ENCODE measurements around the gene MAN2A1. TPM values are rescaled to one million over a fixed set of nuclear protein-coding genes. Genes with fewer than 3 reads are reported as not detected.

Gene MAN2A1
- total RNA-seq, 4 donors from 2014 or later: 37.0 to 45.9 (median 39.8) TPM

DNA sequence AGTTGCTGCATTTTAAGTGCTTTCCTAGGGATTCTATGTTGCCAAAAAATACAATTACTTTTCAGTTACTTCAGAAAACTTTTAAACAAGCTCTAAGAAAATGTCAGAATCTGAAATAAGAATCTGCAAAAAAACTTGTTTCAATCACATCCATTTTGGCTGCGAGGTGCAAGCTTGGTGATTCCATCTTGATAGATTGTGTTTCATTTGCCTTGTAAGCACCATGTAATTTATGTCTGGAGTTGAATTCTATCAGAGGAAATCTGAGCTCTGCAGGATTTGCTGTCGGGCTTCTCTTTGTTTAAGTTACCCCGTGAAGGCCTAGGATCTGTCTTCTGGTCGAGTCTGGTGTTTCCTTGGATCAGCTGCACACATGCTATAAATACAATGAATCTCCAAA lies 40.4 kb upstream of the MAN2A1 start:
- TF ChIP-seq, protein P1, sequence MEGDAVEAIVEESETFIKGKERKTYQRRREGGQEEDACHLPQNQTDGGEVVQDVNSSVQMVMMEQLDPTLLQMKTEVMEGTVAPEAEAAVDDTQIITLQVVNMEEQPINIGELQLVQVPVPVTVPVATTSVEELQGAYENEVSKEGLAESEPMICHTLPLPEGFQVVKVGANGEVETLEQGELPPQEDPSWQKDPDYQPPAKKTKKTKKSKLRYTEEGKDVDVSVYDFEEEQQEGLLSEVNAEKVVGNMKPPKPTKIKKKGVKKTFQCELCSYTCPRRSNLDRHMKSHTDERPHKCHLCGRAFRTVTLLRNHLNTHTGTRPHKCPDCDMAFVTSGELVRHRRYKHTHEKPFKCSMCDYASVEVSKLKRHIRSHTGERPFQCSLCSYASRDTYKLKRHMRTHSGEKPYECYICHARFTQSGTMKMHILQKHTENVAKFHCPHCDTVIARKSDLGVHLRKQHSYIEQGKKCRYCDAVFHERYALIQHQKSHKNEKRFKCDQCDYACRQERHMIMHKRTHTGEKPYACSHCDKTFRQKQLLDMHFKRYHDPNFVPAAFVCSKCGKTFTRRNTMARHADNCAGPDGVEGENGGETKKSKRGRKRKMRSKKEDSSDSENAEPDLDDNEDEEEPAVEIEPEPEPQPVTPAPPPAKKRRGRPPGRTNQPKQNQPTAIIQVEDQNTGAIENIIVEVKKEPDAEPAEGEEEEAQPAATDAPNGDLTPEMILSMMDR (IDR thresholded peaks at IDR 0.05): no peak
- TF ChIP-seq EP300 (IDR thresholded peaks at IDR 0.05) (no peak), POLR2AphosphoS5 (IDR thresholded peaks at IDR 0.05) (no peak)
- 58% methylated on average over 4 of the region's 4 CpGs for WGBS

DNA sequence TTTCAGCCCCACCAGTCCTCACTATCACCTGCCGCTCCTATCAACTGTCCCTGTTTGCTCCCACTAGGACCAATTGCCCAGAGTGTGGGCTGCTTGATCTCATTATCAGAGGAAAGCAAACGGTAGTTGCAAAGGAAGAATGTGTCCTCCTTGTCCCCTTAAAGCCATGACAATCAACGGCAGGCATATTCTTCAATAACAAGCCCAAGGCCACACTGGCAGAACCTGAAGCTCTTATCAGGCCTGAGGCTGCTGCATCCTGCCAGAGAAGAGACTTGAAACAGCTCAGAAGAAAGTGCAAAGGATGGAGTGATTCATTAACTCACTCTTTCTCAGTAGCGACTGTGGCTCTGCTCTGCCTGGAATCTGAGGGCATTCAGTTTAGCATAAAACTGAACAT lies 39.2 kb upstream of the MAN2A1 start:
- no peaks in the 10 kb centered on the region for H3K36me3 ChIP-seq
- no peak overlapping the region for H3K27ac ChIP-seq
- WGBS: 80% methylated on average over 4 of the region's 4 CpGs
- H3K4me1 ChIP-seq: no peaks in the 10 kb centered on the region
- H3K9me3 ChIP-seq: no peaks in the 10 kb centered on the region
- no peaks in the 10 kb centered on the region for H3K27me3 ChIP-seq
- H3K4me3 ChIP-seq: no peak overlapping the region
- TF ChIP-seq POLR2A (IDR thresholded peaks at IDR 0.05) (no peak), EP300 (IDR thresholded peaks at IDR 0.05) (no peak), POLR2AphosphoS5 (IDR thresholded peaks at IDR 0.05) (no peak)
- TF ChIP-seq, protein P1 (IDR thresholded peaks at IDR 0.05): no peak
- DNase-seq (ENCODE audit: low spot score in 2 of 2): no peak

More for the DNA sequence above, 40.4 kb upstream of the MAN2A1 start:
- H3K9me3 ChIP-seq: no peaks in the 10 kb centered on the region
- H3K27ac ChIP-seq: no peak overlapping the region
- no peak overlapping the region for H3K4me3 ChIP-seq
- H3K36me3 ChIP-seq: no peaks in the 10 kb centered on the region
- DNase-seq (ENCODE audit: low spot score in 2 of 2): no peak
- H3K27me3 ChIP-seq: no peaks in the 10 kb centered on the region
- H3K4me1 ChIP-seq: no peaks in the 10 kb centered on the region

DNA sequence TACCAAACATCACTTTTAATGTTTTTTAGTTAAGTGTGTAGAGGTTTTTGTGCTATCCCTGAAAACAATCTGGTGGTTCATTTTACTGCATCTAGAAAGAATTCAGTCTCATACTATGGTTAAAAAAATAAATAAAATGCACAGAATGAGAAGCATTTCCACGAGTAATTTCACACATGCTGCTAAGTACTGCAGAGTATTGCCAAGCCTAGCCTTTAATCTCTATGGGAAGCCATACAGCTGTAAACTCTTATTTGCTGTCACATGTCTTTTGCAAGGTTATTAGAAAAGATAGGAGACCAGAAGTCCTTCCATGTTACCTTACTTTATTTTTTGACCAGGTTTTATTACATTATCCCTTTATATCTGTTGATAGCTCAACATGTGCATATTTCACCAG lies 37.6 kb upstream of the MAN2A1 start:
- H3K27me3 ChIP-seq: no peaks in the 10 kb centered on the region
- H3K9me3 ChIP-seq: no peaks in the 10 kb centered on the region
- H3K36me3 ChIP-seq: no peaks in the 10 kb centered on the region
- H3K4me3 ChIP-seq: no peak overlapping the region
- no peak overlapping the region for H3K27ac ChIP-seq
- H3K4me1 ChIP-seq: peaks cover 2% of the 10 kb centered on the region
- WGBS: 25% methylated on average over 1 of the region's 1 CpG
- no peak for TF ChIP-seq POLR2A (IDR thresholded peaks at IDR 0.05)
- TF ChIP-seq EP300 (IDR thresholded peaks at IDR 0.05): no peak
- TF ChIP-seq, protein P1 (IDR thresholded peaks at IDR 0.05): no peak
- TF ChIP-seq POLR2AphosphoS5 (IDR thresholded peaks at IDR 0.05): no peak
- no peak for DNase-seq (ENCODE audit: low spot score in 2 of 2)

DNA sequence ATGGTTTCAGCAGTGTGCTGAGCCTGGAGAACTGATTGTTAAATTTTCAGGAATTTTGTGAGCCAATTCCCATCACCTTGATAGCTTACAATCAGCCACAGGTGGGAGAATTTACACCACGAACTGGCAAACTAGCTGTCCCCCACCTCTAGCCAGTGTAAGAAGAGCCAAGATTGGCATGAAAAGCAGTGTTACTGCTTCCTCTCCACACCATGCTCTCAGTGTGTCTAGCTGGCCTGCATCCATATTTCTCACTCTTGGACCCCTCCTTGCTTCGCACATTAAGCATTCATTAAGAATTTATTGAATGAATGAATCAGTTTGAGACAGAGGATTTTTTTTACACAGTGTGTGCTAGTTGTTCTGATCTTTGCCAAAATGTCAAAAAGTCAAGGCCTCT lies 36.7 kb upstream of the MAN2A1 start:
- Histone ChIP-seq H3K27me3 (no peaks in the 10 kb centered on the region), H3K4me1 (peaks cover 3% of the 10 kb centered on the region), H3K27ac (no peak overlapping the region), H3K9me3 (no peaks in the 10 kb centered on the region), H3K36me3 (no peaks in the 10 kb centered on the region), H3K4me3 (no peak overlapping the region)
- 44% methylated on average over 2 of the region's 2 CpGs for WGBS
- TF ChIP-seq EP300 (IDR thresholded peaks at IDR 0.05): no peak
- DNase-seq (ENCODE audit: low spot score in 2 of 2): no peak

DNA sequence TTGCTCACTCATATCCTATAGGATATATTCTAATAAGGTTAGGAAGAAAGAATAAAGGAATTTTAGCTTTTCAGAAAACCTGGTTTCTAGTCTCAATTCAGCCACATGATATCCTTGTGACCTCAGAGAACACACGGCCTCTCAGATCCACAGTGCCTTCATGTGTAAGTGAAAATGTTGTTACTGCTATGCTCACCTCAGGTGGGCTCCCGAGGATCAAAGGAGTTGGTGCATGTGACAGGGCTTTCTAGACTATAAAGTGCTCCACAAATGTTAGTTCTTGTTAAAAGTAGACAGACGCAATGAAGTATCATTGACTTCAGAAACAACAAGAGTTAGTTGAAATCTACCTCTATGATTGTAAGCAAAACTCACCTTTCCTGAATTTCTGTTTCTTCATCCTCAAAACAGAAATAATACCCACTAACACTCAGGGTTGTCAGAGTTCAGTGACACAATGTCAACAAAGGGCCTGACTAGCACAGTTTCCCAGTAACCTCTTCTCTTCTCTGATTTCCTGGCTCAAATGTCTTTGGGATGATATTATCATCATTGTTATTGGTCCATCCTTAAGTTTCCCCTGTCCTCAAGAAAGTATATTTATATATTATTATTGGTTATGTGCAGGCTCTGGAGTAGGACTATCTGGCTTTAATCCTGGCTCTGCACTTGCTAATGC lies 36.0 kb upstream of the MAN2A1 start:
- no peaks in the 10 kb centered on the region for H3K36me3 ChIP-seq
- DNase-seq (ENCODE audit: low spot score in 2 of 2): no peak
- H3K9me3 ChIP-seq: no peaks in the 10 kb centered on the region
- TF ChIP-seq POLR2A (IDR thresholded peaks at IDR 0.05): no peak
- TF ChIP-seq, protein P1 (IDR thresholded peaks at IDR 0.05): no peak
- no peak for TF ChIP-seq EP300 (IDR thresholded peaks at IDR 0.05)
- no peak for TF ChIP-seq POLR2AphosphoS5 (IDR thresholded peaks at IDR 0.05)
- WGBS: 91% methylated on average over 3 of the region's 3 CpGs
- H3K4me1 ChIP-seq: peaks cover 3% of the 10 kb centered on the region
- H3K27ac ChIP-seq: no peak overlapping the region
- H3K27me3 ChIP-seq: no peaks in the 10 kb centered on the region
- no peak overlapping the region for H3K4me3 ChIP-seq

DNA sequence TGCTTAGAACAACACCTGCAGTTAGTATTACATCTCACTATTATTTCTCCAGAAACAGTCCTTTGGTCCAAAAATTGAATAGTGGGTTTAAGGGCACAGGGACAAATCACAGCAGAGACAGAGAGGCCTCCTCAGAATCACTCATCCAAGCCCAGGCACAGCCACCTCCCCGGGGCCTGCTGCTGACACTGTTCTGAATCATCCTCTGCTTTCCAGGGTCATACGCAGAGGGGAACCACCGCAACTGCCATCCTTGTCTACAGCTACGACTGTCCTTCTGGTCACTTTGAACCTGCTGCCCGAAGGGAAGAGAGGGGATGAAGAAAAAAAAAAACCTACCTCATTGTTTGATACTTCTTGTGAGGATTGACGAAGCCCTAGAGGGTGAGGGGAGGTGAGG lies 35.3 kb upstream of the MAN2A1 start:
- Histone ChIP-seq H3K27me3 (no peaks in the 10 kb centered on the region), H3K9me3 (no peaks in the 10 kb centered on the region), H3K27ac (no peak overlapping the region), H3K36me3 (no peaks in the 10 kb centered on the region), H3K4me1 (peaks cover 3% of the 10 kb centered on the region), H3K4me3 (no peak overlapping the region)
- no peak for DNase-seq (ENCODE audit: low spot score in 2 of 2)
- TF ChIP-seq POLR2AphosphoS5 (IDR thresholded peaks at IDR 0.05) (no peak), EP300 (IDR thresholded peaks at IDR 0.05) (no peak), POLR2A (IDR thresholded peaks at IDR 0.05) (no peak)
- TF ChIP-seq, protein P1 (IDR thresholded peaks at IDR 0.05): no peak
- WGBS: 91% methylated on average over 6 of the region's 6 CpGs
